ENCODE measurements around the gene EXOSC10. TPM values are rescaled to one million over a fixed set of nuclear protein-coding genes. Genes with fewer than 3 reads are reported as not detected.
A peak's percentile ranks its signal among the peaks of the same experiment; 100 is the strongest.

The EXOSC10 gene
- total RNA-seq, 1 donor from 2014 or later, result 104 TPM

DNA sequence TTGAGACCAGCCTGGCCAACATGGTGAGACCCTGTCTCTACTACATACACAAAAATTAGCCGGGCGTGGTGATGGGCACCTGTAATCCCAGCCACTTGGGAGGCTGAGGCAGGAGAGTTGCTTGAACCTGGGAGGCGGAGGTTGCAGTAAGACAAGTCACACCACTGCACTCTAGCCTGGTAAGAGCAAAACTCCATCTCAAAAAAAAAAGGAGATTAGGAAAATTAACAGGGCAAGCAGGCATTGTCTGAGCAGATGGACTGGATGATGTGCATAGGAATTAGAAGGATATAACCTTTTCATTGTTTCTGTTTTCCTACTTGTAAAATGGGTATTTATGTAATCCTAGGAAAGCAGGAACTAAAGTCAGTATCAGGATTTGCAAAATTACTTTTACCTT, 71.7 kb downstream of the EXOSC10 start:
- TF ChIP-seq, protein P1, sequence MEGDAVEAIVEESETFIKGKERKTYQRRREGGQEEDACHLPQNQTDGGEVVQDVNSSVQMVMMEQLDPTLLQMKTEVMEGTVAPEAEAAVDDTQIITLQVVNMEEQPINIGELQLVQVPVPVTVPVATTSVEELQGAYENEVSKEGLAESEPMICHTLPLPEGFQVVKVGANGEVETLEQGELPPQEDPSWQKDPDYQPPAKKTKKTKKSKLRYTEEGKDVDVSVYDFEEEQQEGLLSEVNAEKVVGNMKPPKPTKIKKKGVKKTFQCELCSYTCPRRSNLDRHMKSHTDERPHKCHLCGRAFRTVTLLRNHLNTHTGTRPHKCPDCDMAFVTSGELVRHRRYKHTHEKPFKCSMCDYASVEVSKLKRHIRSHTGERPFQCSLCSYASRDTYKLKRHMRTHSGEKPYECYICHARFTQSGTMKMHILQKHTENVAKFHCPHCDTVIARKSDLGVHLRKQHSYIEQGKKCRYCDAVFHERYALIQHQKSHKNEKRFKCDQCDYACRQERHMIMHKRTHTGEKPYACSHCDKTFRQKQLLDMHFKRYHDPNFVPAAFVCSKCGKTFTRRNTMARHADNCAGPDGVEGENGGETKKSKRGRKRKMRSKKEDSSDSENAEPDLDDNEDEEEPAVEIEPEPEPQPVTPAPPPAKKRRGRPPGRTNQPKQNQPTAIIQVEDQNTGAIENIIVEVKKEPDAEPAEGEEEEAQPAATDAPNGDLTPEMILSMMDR (IDR thresholded peaks at IDR 0.05; ENCODE audit: unreplicated experiment), result no peak
- no peak overlapping the region for H3K4me3 Mint-ChIP-seq (ENCODE audit: low read depth)
- no peaks in the 10 kb centered on the region for H3K27me3 Mint-ChIP-seq
- H3K4me1 Mint-ChIP-seq (ENCODE audit: low read depth), result no peaks in the 10 kb centered on the region
- no peak for DNase-seq (ENCODE audit: low spot score, unreplicated experiment)
- H3K36me3 Mint-ChIP-seq (ENCODE audit: insufficient read depth), result peaks cover 20% of the 10 kb centered on the region
- H3K27ac Mint-ChIP-seq, result peak overlapping the region; percentile 59
- H3K9me3 Mint-ChIP-seq (ENCODE audit: low read depth), result no peaks in the 10 kb centered on the region

DNA sequence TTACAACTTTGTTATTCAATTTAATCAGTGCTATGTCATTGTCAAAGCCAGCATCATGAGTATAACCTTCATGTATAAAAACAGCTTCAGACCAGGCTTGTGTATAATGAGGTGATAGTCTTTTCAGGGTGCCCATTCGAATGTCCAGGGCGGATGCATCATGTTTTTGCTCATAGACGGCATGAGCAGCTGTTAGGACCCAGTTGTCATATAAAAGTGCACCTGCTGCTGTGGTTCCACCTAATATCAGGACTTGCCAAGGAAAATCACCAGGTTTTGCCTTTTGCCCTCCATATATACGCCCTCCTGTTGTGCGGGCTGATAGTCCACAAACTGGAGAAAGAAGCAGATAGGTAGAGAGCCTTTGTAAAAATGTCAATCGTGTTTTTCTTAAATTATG, 72.4 kb downstream of the EXOSC10 start:
- peaks cover 23% of the 10 kb centered on the region for H3K36me3 Mint-ChIP-seq (ENCODE audit: insufficient read depth)
- H3K9me3 Mint-ChIP-seq (ENCODE audit: low read depth), result no peaks in the 10 kb centered on the region
- H3K27ac Mint-ChIP-seq, result peak overlapping the region; percentile 2
- TF ChIP-seq, protein P1 (IDR thresholded peaks at IDR 0.05; ENCODE audit: unreplicated experiment), result no peak
- H3K4me1 Mint-ChIP-seq (ENCODE audit: low read depth), result no peaks in the 10 kb centered on the region
- no peak overlapping the region for H3K4me3 Mint-ChIP-seq (ENCODE audit: low read depth)
- no peak for DNase-seq (ENCODE audit: low spot score, unreplicated experiment)
- no peaks in the 10 kb centered on the region for H3K27me3 Mint-ChIP-seq

DNA sequence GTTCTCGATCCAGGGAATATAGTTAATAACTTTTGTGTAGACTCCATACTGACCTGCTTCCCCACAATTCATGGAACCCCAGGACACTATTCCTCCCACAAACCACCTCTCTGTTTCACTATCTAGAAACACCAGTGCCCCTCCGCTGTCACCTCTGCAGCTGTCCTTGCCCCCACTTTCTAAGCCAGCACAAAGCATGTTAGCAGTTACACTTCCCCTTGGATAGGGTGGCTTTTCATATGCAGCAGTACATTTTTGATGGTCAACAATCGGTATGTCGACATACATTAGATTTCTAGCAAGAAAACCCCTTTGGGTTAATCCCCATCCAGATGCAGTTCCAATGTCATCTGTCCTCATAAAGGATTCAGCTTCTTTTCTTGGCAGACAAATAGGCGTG, 72.8 kb downstream of the EXOSC10 start:
- H3K27me3 Mint-ChIP-seq, result no peaks in the 10 kb centered on the region
- TF ChIP-seq, protein P1 (IDR thresholded peaks at IDR 0.05; ENCODE audit: unreplicated experiment), result no peak
- no peaks in the 10 kb centered on the region for H3K9me3 Mint-ChIP-seq (ENCODE audit: low read depth)
- DNase-seq (ENCODE audit: low spot score, unreplicated experiment), result no peak
- H3K27ac Mint-ChIP-seq, result peak overlapping the region; percentile 2
- H3K36me3 Mint-ChIP-seq (ENCODE audit: insufficient read depth), result peaks cover 26% of the 10 kb centered on the region
- H3K4me1 Mint-ChIP-seq (ENCODE audit: low read depth), result no peaks in the 10 kb centered on the region
- no peak overlapping the region for H3K4me3 Mint-ChIP-seq (ENCODE audit: low read depth)

DNA sequence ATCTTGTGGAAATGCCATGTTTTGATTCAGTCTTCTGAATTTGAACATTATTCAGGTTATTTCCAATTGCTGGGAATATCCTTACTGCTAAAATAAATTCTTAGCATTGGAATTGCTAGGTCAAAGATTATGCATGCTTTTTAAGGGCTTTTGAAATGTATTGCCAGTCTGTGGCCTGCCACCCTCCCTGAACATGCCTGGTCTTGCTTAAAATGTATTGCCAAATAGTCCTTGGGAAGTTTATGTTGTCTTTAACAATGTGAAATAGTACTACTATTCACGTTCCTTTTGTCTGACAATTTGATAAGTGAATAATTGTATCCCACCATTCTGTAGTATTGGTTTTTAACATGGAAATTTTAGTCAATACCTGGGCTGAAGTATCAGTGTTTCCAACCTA, 73.6 kb downstream of the EXOSC10 start:
- no peak overlapping the region for H3K4me3 Mint-ChIP-seq (ENCODE audit: low read depth)
- no peak for DNase-seq (ENCODE audit: low spot score, unreplicated experiment)
- no peaks in the 10 kb centered on the region for H3K4me1 Mint-ChIP-seq (ENCODE audit: low read depth)
- TF ChIP-seq, protein P1 (IDR thresholded peaks at IDR 0.05; ENCODE audit: unreplicated experiment), result no peak
- H3K9me3 Mint-ChIP-seq (ENCODE audit: low read depth), result no peaks in the 10 kb centered on the region
- H3K36me3 Mint-ChIP-seq (ENCODE audit: insufficient read depth), result peaks cover 29% of the 10 kb centered on the region
- no peaks in the 10 kb centered on the region for H3K27me3 Mint-ChIP-seq
- H3K27ac Mint-ChIP-seq, result no peak overlapping the region

DNA sequence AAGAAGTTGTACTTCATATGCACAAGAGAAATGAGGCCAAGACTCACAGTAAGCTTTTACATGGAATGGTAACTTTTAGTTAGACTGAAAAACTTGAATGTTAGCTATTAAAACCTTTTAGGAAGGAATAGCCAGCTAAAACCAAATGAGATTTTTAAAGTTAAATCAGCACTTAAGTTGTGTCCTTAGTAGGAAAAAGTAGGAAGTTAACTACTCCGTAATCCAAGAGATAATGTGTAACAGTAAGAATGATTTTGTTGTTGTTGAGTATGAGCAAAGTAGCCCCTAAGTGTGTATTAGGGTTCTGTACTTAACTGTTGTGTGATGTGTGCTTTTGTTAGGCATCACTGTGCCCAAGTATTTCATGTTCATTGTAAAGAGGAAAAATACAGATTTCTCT, 74.1 kb downstream of the EXOSC10 start:
- H3K27ac Mint-ChIP-seq, result no peak overlapping the region

More for the DNA sequence above, 74.1 kb downstream of the EXOSC10 start:
- no peaks in the 10 kb centered on the region for H3K4me1 Mint-ChIP-seq (ENCODE audit: low read depth)
- TF ChIP-seq, protein P1 (IDR thresholded peaks at IDR 0.05; ENCODE audit: unreplicated experiment), result no peak
- no peaks in the 10 kb centered on the region for H3K27me3 Mint-ChIP-seq
- no peaks in the 10 kb centered on the region for H3K9me3 Mint-ChIP-seq (ENCODE audit: low read depth)
- H3K4me3 Mint-ChIP-seq (ENCODE audit: low read depth), result no peak overlapping the region
- DNase-seq (ENCODE audit: low spot score, unreplicated experiment), result no peak
- peaks cover 29% of the 10 kb centered on the region for H3K36me3 Mint-ChIP-seq (ENCODE audit: insufficient read depth)

All from progenitor cell of endocrine pancreas (in vitro differentiated cells).